IMR-90 (cell line): ENCODE measurements around the gene CDKN2D. TPM values are rescaled to one million over a fixed set of nuclear protein-coding genes. Genes with fewer than 3 reads are reported as not detected.

Experiments
- ATAC-seq: fragments of 200-7000 bp; cut with Tn5 transposase; 2 replicates; pipeline ENCODE4 v1.9.1; 2020; ENCODE audit warnings: low read depth, mild to moderate bottlenecking, moderate library complexity
- BruUV-seq: library from RNA; stranded (reverse); fragments of 400-500 nt; replicated peaks from 2 replicates; lab custom pipeline; 2021; lab: Mats Ljungman, UMichigan
- CTCF ChIA-PET: fragments of 300-600 bp; formaldehyde crosslinking; extraction: SDS; loops from one replicate; lab custom pipeline; 2021; ENCODE audit warnings: antibody characterized with exemption; lab: Yijun Ruan, JAX
- POLR2A ChIA-PET: fragments of 300-600 bp; sonication (Branson Sonifier 250); formaldehyde crosslinking; loops from one replicate; lab custom pipeline; 2022; ENCODE audit warnings: antibody characterized with exemption; ENCODE audit not compliant: unreplicated experiment; lab: Charles Lee
- DNase-seq: peaks from one replicate; pipeline ENCODE4 v3.0.0; 2013
- H2AFZ ChIP-seq: replicated peaks from 2 replicates; pipeline ENCODE3; 2013; ENCODE audit warnings: low read length, mild to moderate bottlenecking; ENCODE audit not compliant: poor library complexity
- H2AK5ac ChIP-seq: 2 replicates; pipeline ENCODE4 v1.6.1; 2013; ENCODE audit warnings: low read depth, low read length, inconsistent platforms
- H2AK9ac ChIP-seq: replicated peaks from 2 replicates; pipeline ENCODE3; 2013; ENCODE audit warnings: mild to moderate bottlenecking, low read depth, low read length, moderate library complexity; ENCODE audit not compliant: poor library complexity
- H2BK120ac ChIP-seq: 2 replicates; pipeline ENCODE4 v1.6.1; 2013; ENCODE audit warnings: low read depth, low read length, inconsistent platforms
- H2BK15ac ChIP-seq: 3 replicates; pipeline ENCODE4 v1.6.1; 2013; ENCODE audit warnings: low read depth, low read length, inconsistent platforms
- H2BK20ac ChIP-seq: 2 replicates; pipeline ENCODE4 v1.6.1; 2013; ENCODE audit warnings: low read depth, mild to moderate bottlenecking, inconsistent platforms, low read length, moderate library complexity
- H2BK5ac ChIP-seq: 2 replicates; pipeline ENCODE4 v1.6.1; 2013; ENCODE audit warnings: mild to moderate bottlenecking, low read depth, low read length, inconsistent platforms; ENCODE audit not compliant: poor library complexity, severe bottlenecking
- H3K14ac ChIP-seq: replicated peaks from 2 replicates; pipeline ENCODE4 v1.6.1; 2013; ENCODE audit warnings: low read depth, low read length, inconsistent platforms
- H3K18ac ChIP-seq: 2 replicates; pipeline ENCODE4 v1.6.1; 2013; ENCODE audit warnings: low read depth, low read length, control low read depth
- H3K23ac ChIP-seq: 2 replicates; pipeline ENCODE4 v1.6.1; 2013; ENCODE audit warnings: low read depth, low read length, inconsistent platforms
- H3K27ac ChIP-seq: 2 replicates; pipeline ENCODE4 v1.5.1; 2013; ENCODE audit warnings: mild to moderate bottlenecking, control low read depth, low read length; ENCODE audit not compliant: insufficient read depth
- H3K27me3 ChIP-seq: 2 replicates; pipeline ENCODE4 v1.6.1; 2013; ENCODE audit warnings: low read length; ENCODE audit not compliant: control insufficient read depth, insufficient read depth
- H3K36me3 ChIP-seq: 2 replicates; pipeline ENCODE4 v1.6.1; 2013; ENCODE audit warnings: low read length, mixed read lengths; ENCODE audit not compliant: control insufficient read depth, insufficient read depth
- H3K4ac ChIP-seq: 2 replicates; pipeline ENCODE4 v1.6.1; 2013; ENCODE audit warnings: low read depth, low read length, inconsistent platforms
- H3K4me1 ChIP-seq: 2 replicates; pipeline ENCODE4 v1.6.1; 2013; ENCODE audit warnings: low read length, mixed read lengths; ENCODE audit not compliant: control insufficient read depth, insufficient read depth
- H3K4me2 ChIP-seq: 2 replicates; pipeline ENCODE4 v1.6.1; 2013; ENCODE audit warnings: low read depth, mild to moderate bottlenecking, control low read depth, low read length, moderate library complexity
- H3K4me3 ChIP-seq: 2 replicates; pipeline ENCODE4 v1.5.1; 2013; ENCODE audit warnings: low read depth, mild to moderate bottlenecking, control low read depth, low read length, moderate library complexity; ENCODE audit not compliant: insufficient read depth
- H3K56ac ChIP-seq: 2 replicates; pipeline ENCODE4 v1.6.1; 2013; ENCODE audit warnings: low read length, inconsistent platforms; ENCODE audit not compliant: insufficient read depth; ENCODE audit errors: extremely low read depth
- H3K79me1 ChIP-seq, 2 experiments: 2 replicates each; pipeline ENCODE4 v1.6.1; 2013; ENCODE audit warnings: low read length in 2 of 2, inconsistent platforms in 1 of 2, low read depth in 1 of 2
- H3K9ac ChIP-seq: 2 replicates; pipeline ENCODE4 v1.6.1; 2013; ENCODE audit warnings: low read depth, low read length, control low read depth
- H3K9me1 ChIP-seq: 2 replicates; pipeline ENCODE4 v1.6.1; 2013; ENCODE audit warnings: low read length, inconsistent platforms; ENCODE audit not compliant: insufficient read depth
- H3K9me3 ChIP-seq: 2 replicates; pipeline ENCODE4 v1.6.1; 2013; ENCODE audit warnings: low read length; ENCODE audit not compliant: control insufficient read depth, insufficient read depth
- H4K20me1 ChIP-seq: 2 replicates; pipeline ENCODE4 v1.6.1; 2013; ENCODE audit warnings: low read length, inconsistent platforms; ENCODE audit not compliant: insufficient read depth
- H4K5ac ChIP-seq: 2 replicates; pipeline ENCODE4 v1.6.1; 2013; ENCODE audit warnings: mild to moderate bottlenecking, low read depth, low read length, control low read depth
- H4K8ac ChIP-seq, 2 experiments: 2 replicates each; pipeline ENCODE4 v1.6.1; 2013; ENCODE audit warnings: low read depth in 2 of 2, low read length in 2 of 2, control low read depth in 1 of 2, inconsistent platforms in 1 of 2
- H4K91ac ChIP-seq: 2 replicates; pipeline ENCODE4 v1.6.1; 2013; ENCODE audit warnings: low read depth, low read length, inconsistent platforms; ENCODE audit not compliant: insufficient read depth
- BHLHE40 ChIP-seq: fragments of 150-350 bp; IDR thresholded peaks from 2 replicates; pipeline ENCODE4 v1.6.1; 2016; ENCODE audit warnings: mild to moderate bottlenecking, low read depth, low read length
- CEBPB ChIP-seq: IDR thresholded peaks from 2 replicates; pipeline ENCODE4 v1.6.1; 2012; ENCODE audit warnings: low read depth, low read length, improper control_type of control experiment
- CHD1 ChIP-seq: IDR thresholded peaks from 2 replicates; pipeline ENCODE4 v1.6.1; 2012; ENCODE audit warnings: low read depth, low read length, improper control_type of control experiment
- MXI1 ChIP-seq: IDR thresholded peaks from 2 replicates; pipeline ENCODE4 v1.6.1; 2012; ENCODE audit warnings: low read depth, mild to moderate bottlenecking, low read length, moderate library complexity, borderline replicate concordance
- NFE2L2 ChIP-seq: fragments of 150-350 bp; IDR thresholded peaks from 2 replicates; pipeline ENCODE4 v1.6.1; 2016; ENCODE audit warnings: low read depth, mild to moderate bottlenecking, low read length
- POLR2A ChIP-seq: IDR thresholded peaks from 2 replicates; pipeline ENCODE4 v1.6.1; 2012; ENCODE audit warnings: mild to moderate bottlenecking, low read depth, low read length
- RFX5 ChIP-seq: IDR thresholded peaks from 2 replicates; pipeline ENCODE4 v1.8.0; 2012; ENCODE audit warnings: low read depth, mild to moderate bottlenecking, low read length, moderate library complexity
- WGBS, 2 experiments: methylation state at CpG; one replicate each; pipeline versions ENCODE4 v1.1.5 to v1.1.7; 2013; ENCODE audit warnings: missing lambda C conversion rate in 2 of 2; ENCODE audit not compliant: insufficient read length in 1 of 2; ENCODE audit errors: extremely low coverage in 2 of 2; 5-methylcytosine and 5-hydroxymethylcytosine counted together
- dilution Hi-C: fragments of 300-500 bp; cut with HindIII; formaldehyde crosslinking; loops from one replicate; pipeline ENCODE4 v1.14.3; 2018; ENCODE audit warnings: low sequenced_read_pairs; ENCODE audit not compliant: unreplicated experiment
- in situ Hi-C: fragments of 300-500 bp; cut with MboI; formaldehyde crosslinking; loops from 3 replicates; pipeline ENCODE4 v1.14.3; 2019; ENCODE audit warnings: low sequenced_read_pairs, inconsistent platforms, mixed read lengths
- intact Hi-C: fragments of 100-400 bp; cut with micrococcal nuclease; formaldehyde crosslinking; loops from 2 replicates; pipeline ENCODE4 v1.10.0; 2022
- polyA plus RNA-seq, 3 experiments: library from polyadenylated mRNA; depleted of rRNA; stranded (reverse); fragments of >200 nt; gene quantifications; 2 replicates each; pipeline ENCODE4 v1.2.3, GENCODE V29; 2012; ENCODE audit warnings: low replicate concordance in 1 of 3
- total RNA-seq: library from RNA; depleted of rRNA; stranded (reverse); fragments of >200 nt; gene quantifications from 2 replicates; pipeline ENCODE4 v1.2.3, GENCODE V29; 2012
- TF ChIP-seq, protein P1 (sequence below): fragments of 150-350 bp; IDR thresholded peaks from 2 replicates; pipeline ENCODE4 v1.6.1; 2017; ENCODE audit warnings: mild to moderate bottlenecking, antibody characterized with exemption, low read length, low read depth
- TF ChIP-seq, protein P2 (sequence below): fragments of 150-350 bp; IDR thresholded peaks from 2 replicates; pipeline ENCODE4 v1.6.1; 2016; ENCODE audit warnings: low read depth, mild to moderate bottlenecking, low read length, moderate library complexity, borderline replicate concordance

Gene CDKN2D
- total and polyA plus RNA-seq, 2 of the 4 experiments (the other 2 are of a cell fraction): 3.6 to 8.5 TPM

DNA sequence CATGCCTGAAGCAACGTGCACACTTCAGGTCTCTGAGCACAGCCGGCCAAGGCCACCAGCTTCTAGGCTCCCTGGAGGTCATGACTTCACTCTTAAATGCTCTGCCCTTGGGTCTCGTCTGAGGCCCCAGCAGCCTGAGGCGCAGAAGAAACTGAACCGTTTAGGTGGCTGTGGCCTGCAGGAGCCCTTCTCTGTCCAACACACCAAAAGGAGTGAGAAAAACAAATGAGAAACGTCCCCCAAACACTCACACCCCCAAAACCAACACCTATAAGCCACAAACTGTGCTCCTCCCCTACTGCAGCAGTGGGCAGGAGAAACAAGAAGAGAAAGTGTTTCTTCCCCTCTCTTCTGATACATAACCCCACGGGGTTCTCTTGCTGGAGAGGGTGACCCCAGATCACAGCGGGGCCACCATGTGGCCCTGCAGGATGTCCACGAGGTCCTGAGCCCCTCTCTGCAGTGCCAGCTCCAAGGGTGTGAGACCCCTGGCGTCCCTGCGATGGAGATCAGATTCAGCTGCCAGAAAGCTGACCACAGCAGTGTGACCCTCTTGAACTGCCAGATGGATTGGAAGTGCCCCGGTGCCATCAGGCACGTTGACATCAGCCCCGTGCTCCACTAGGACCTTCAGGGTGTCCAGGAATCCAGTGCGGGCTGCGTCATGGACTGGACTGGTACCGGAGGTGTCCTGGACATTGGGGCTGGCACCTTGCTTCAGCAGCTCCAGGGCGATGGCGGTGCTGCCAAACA lies 1.9 kb downstream of the CDKN2D start:
- Histone ChIP-seq H3K56ac (no peak overlapping the region), H3K36me3 (peaks cover 2% of the 10 kb centered on the region; the same call in 1 of the 2 replicates), H3K18ac (no peak overlapping the region), H2BK15ac (no peak overlapping the region), H4K8ac (peak overlapping the region in 1 of 2 experiments; percentile 81; a peak in 2 of 4 replicates), H3K27me3 (no peaks in the 10 kb centered on the region), H3K14ac (no peak overlapping the region; the same call in 1 of the 2 replicates), H3K9ac (peak overlapping the region; percentile 60), H3K4me1 (peaks cover 2% of the 10 kb centered on the region), H4K20me1 (no peaks in the 10 kb centered on the region), H3K4ac (peak overlapping the region; percentile 63), H3K23ac (no peak overlapping the region; the same call in 1 of the 2 replicates), H3K27ac (0 out of 2 replicates have a peak overlapping the region, but pooled peaks have one; percentile 45), H4K91ac (peak overlapping the region; percentile 53; the same call in 1 of the 2 replicates), H2BK120ac (no peak overlapping the region), H3K79me1 (peaks cover 26 to 48% of the 10 kb centered on the region in 2 experiments), H4K5ac (peak overlapping the region; percentile 28; the same call in 1 of the 2 replicates), H2BK20ac (no peak overlapping the region), H2AK5ac (peak overlapping the region; percentile 72), H3K4me2 (peak overlapping the region; percentile 33), H3K9me3 (no peaks in the 10 kb centered on the region), H2AFZ (peak overlapping the region; percentile 65), H3K4me3 (no peak overlapping the region), H2BK5ac (peak overlapping the region; percentile 59), H3K9me1 (0 out of 2 replicates have a peak, but pooled peaks cover 4% of the 10 kb centered on the region), H2AK9ac (peak overlapping the region; percentile 86)
- intact Hi-C loops (loop anchor here (2.0 kb wide), 1 partner anchor 64 kb away; the partner anchor contains the start of gene KEAP1), in situ Hi-C loops (no loop called here), dilution Hi-C loops (no loop called here)
- TF ChIP-seq CEBPB: no peak
- no peak for TF ChIP-seq NFE2L2
- TF ChIP-seq, protein P1, sequence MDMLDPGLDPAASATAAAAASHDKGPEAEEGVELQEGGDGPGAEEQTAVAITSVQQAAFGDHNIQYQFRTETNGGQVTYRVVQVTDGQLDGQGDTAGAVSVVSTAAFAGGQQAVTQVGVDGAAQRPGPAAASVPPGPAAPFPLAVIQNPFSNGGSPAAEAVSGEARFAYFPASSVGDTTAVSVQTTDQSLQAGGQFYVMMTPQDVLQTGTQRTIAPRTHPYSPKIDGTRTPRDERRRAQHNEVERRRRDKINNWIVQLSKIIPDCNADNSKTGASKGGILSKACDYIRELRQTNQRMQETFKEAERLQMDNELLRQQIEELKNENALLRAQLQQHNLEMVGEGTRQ: no peak
- TF ChIP-seq BHLHE40: no peak
- no peak for TF ChIP-seq CHD1
- TF ChIP-seq RFX5: no peak
- no peak for TF ChIP-seq MXI1
- no peak for TF ChIP-seq POLR2A
- TF ChIP-seq, protein P2, sequence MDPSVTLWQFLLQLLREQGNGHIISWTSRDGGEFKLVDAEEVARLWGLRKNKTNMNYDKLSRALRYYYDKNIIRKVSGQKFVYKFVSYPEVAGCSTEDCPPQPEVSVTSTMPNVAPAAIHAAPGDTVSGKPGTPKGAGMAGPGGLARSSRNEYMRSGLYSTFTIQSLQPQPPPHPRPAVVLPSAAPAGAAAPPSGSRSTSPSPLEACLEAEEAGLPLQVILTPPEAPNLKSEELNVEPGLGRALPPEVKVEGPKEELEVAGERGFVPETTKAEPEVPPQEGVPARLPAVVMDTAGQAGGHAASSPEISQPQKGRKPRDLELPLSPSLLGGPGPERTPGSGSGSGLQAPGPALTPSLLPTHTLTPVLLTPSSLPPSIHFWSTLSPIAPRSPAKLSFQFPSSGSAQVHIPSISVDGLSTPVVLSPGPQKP: no peak
- ATAC-seq (no peak), DNase-seq (no peak)
- ChIA-PET POLR2A (interaction anchor here (0.5 to 0.7 kb wide), 3 partner anchors 233 to 609 kb away, joined by 3 to 5 read pairs (median 3); no protein-coding TSS in a partner anchor), CTCF (no interaction called here)
- no TSS peak for BruUV-seq
- 91% methylated on average over 10 of the region's 19 CpGs; no CpG with 5 or more reads in 1 of the 2 experiments for WGBS, 2 experiments
